Measurements from ENCODE around the gene HSH2D. TPM values are rescaled to one million over a fixed set of nuclear protein-coding genes. Genes with fewer than 3 reads are reported as not detected.

Gene HSH2D
- total RNA-seq, 1 donor from 2014 or later: not detected

DNA sequence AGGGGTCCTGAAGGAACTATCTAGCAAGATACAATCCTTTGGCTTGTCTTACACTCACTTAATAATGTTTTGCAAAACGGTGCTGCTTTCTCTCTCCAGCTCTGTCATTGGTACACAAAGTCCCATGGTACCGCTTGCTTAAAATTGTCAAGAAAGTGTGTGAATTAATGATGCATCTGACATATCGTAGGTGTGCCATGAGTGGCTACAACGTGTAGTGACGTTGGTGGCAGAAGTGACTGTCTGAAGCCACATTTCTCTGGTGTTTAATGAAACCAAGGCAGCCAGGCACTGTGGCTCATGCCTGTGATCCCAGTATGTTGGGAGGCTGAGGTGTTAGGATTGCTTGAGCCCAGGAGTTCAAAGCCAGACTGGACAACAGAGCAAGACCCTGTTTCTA is 2.6 kb downstream of the HSH2D start:
- H3K27ac Mint-ChIP-seq: no peak overlapping the region
- H3F3A ChIP-seq (ENCODE audit: low read depth): no peaks in the 10 kb centered on the region

GRCh38 chr19:16148443-16149229 is 5.2 kb downstream of the HSH2D start:
- H3K4me3 ChIP-seq: no peak overlapping the region
- TF ChIP-seq EZH2 (IDR thresholded peaks at IDR 0.05) (no peak), EZH2phosphoT487 (IDR thresholded peaks at IDR 0.05) (no peak)
- TF ChIP-seq, protein P1, sequence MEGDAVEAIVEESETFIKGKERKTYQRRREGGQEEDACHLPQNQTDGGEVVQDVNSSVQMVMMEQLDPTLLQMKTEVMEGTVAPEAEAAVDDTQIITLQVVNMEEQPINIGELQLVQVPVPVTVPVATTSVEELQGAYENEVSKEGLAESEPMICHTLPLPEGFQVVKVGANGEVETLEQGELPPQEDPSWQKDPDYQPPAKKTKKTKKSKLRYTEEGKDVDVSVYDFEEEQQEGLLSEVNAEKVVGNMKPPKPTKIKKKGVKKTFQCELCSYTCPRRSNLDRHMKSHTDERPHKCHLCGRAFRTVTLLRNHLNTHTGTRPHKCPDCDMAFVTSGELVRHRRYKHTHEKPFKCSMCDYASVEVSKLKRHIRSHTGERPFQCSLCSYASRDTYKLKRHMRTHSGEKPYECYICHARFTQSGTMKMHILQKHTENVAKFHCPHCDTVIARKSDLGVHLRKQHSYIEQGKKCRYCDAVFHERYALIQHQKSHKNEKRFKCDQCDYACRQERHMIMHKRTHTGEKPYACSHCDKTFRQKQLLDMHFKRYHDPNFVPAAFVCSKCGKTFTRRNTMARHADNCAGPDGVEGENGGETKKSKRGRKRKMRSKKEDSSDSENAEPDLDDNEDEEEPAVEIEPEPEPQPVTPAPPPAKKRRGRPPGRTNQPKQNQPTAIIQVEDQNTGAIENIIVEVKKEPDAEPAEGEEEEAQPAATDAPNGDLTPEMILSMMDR (IDR thresholded peaks at IDR 0.05): no peak
- H3K9me3 Mint-ChIP-seq: no peaks in the 10 kb centered on the region
- DNase-seq (ENCODE audit: low spot score): no peak
- no peak overlapping the region for H3K27ac Mint-ChIP-seq
- peaks cover 2% of the 10 kb centered on the region for H3K27me3 Mint-ChIP-seq (ENCODE audit: insufficient read depth, low read depth)
- no peak overlapping the region for H3K4me2 ChIP-seq
- no peak overlapping the region for H3K27ac ChIP-seq
- no peaks in the 10 kb centered on the region for H4K20me1 ChIP-seq (ENCODE audit: low read depth)
- H3K79me2 ChIP-seq (ENCODE audit: low read depth): no peaks in the 10 kb centered on the region
- H3K4me1 ChIP-seq: no peaks in the 10 kb centered on the region
- H3K36me3 Mint-ChIP-seq: no peaks in the 10 kb centered on the region
- H3K9me3 ChIP-seq (ENCODE audit: low read depth): no peaks in the 10 kb centered on the region
- H3K27me3 ChIP-seq: no peaks in the 10 kb centered on the region
- no peaks in the 10 kb centered on the region for H3K36me3 ChIP-seq
- no peak overlapping the region for H3K9ac ChIP-seq
- no peak overlapping the region for H2AFZ ChIP-seq (replicated peaks)
- H3K4me3 Mint-ChIP-seq: no peak overlapping the region
- no peaks in the 10 kb centered on the region for H3K4me1 Mint-ChIP-seq
- H3F3A ChIP-seq (ENCODE audit: low read depth): no peaks in the 10 kb centered on the region

More for the DNA sequence above, 2.6 kb downstream of the HSH2D start:
- no peaks in the 10 kb centered on the region for H4K20me1 ChIP-seq (ENCODE audit: low read depth)
- Mint-ChIP-seq H3K27me3 (ENCODE audit: insufficient read depth, low read depth) (peaks cover 2% of the 10 kb centered on the region), H3K4me1 (no peaks in the 10 kb centered on the region), H3K4me3 (no peak overlapping the region), H3K9me3 (no peaks in the 10 kb centered on the region), H3K36me3 (no peaks in the 10 kb centered on the region)
- H2AFZ ChIP-seq (replicated peaks): no peak overlapping the region
- no peak overlapping the region for H3K4me3 ChIP-seq
- no peaks in the 10 kb centered on the region for H3K9me3 ChIP-seq (ENCODE audit: low read depth)
- no peaks in the 10 kb centered on the region for H3K4me1 ChIP-seq
- no peak for DNase-seq (ENCODE audit: low spot score)
- TF ChIP-seq, protein P1 (IDR thresholded peaks at IDR 0.05): no peak
- no peak for TF ChIP-seq EZH2 (IDR thresholded peaks at IDR 0.05)
- no peak for TF ChIP-seq EZH2phosphoT487 (IDR thresholded peaks at IDR 0.05)
- H3K27me3 ChIP-seq: no peaks in the 10 kb centered on the region
- no peak overlapping the region for H3K9ac ChIP-seq
- H3K36me3 ChIP-seq: no peaks in the 10 kb centered on the region
- H3K4me2 ChIP-seq: no peak overlapping the region
- no peaks in the 10 kb centered on the region for H3K79me2 ChIP-seq (ENCODE audit: low read depth)
- H3K27ac ChIP-seq: no peak overlapping the region

DNA sequence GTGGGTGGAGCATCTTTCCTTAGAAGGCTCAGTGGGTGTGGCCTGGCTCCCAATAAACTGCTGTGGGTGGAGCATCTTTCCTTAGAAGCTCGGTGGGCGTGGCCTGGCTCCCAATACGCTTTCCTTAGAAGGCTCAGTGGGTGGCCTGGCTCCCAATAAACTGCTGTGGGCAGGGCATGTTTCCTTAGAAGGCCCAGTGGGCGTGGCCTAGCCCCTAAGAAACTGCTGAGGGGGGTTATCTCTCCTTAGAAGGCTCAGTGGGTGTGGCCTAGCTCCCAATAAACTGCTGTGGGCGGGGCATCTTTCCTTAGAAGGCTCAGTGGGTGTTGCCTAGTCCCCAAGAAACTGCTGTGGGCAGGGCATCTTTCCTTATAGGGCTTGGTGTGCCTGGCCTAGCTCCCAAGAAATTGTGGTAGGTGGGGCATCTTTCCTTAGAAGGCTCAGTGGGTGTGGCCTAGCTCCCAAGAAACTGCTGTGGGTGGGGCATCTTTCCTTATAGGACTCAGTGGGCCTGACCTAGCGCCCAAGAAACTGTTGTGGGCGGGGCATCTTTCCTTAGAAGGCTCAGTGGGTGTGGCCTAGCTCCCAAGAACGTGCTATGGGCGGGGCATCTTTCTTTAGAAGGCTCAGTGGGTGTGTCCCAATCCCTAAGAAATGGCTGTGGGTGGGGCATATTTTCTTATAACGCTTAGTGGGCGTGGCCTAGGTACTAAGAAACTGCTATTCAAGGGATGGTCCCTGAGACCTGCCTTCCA is 10.3 kb downstream of the HSH2D start:
- no peaks in the 10 kb centered on the region for H3K9me3 Mint-ChIP-seq
- peak; percentile 46 for DNase-seq (ENCODE audit: low spot score)
- no peak overlapping the region for H3K4me3 ChIP-seq
- H3K4me3 Mint-ChIP-seq: no peak overlapping the region
- H3K36me3 ChIP-seq: no peaks in the 10 kb centered on the region
- H3K79me2 ChIP-seq (ENCODE audit: low read depth): no peaks in the 10 kb centered on the region
- no peak overlapping the region for H2AFZ ChIP-seq (replicated peaks)
- H3K4me1 Mint-ChIP-seq: no peaks in the 10 kb centered on the region
- TF ChIP-seq EZH2phosphoT487 (IDR thresholded peaks at IDR 0.05) (no peak), EZH2 (IDR thresholded peaks at IDR 0.05) (no peak)
- TF ChIP-seq, protein P1 (IDR thresholded peaks at IDR 0.05): no peak
- no peak overlapping the region for H3K9ac ChIP-seq
- H3K36me3 Mint-ChIP-seq: no peaks in the 10 kb centered on the region
- no peaks in the 10 kb centered on the region for H3K4me1 ChIP-seq
- no peak overlapping the region for H3K4me2 ChIP-seq
- no peak overlapping the region for H3K27ac Mint-ChIP-seq
- H3K27ac ChIP-seq: no peak overlapping the region
- H4K20me1 ChIP-seq (ENCODE audit: low read depth): no peaks in the 10 kb centered on the region
- peaks cover 5% of the 10 kb centered on the region for H3K27me3 Mint-ChIP-seq (ENCODE audit: insufficient read depth, low read depth)
- H3F3A ChIP-seq (ENCODE audit: low read depth): no peaks in the 10 kb centered on the region
- H3K27me3 ChIP-seq: no peaks in the 10 kb centered on the region
- H3K9me3 ChIP-seq (ENCODE audit: low read depth): no peaks in the 10 kb centered on the region

All from neural progenitor cell (in vitro differentiated cells).